NCI-H2107 treated with DMSO at 0.1 percent for 48 hours (cell line): Measurements from ENCODE around the gene LHFPL2.

Experiments
- DNase-seq: peaks from one replicate; lab custom pipeline; 2025; ENCODE audit not compliant: unreplicated experiment; lab: John Stamatoyannopoulos, UW

Gene LHFPL2

DNA sequence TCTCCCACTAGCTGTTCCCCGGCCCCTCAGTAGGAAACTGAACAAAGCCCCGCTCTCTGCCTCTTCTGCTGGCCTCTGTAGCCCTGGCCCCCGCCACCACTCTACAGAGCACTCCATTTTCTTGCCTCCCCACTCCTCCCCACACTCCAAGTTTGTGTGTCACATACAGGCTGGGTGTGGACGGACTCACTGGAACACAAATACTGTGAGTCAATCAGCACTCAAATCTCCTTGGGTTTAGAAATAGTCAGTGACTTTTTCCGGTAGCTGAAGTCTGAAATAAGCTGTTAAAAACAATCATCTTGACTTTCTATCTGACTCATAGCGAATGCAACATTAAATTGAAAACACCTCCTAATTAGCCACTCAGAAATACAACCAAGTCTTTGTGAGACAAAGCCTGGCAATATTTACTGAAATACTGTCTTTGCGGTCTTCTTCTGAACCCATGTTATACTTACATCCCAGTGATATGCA, 122.5 kb downstream of the LHFPL2 start:
- DNase-seq = no peak

DNA sequence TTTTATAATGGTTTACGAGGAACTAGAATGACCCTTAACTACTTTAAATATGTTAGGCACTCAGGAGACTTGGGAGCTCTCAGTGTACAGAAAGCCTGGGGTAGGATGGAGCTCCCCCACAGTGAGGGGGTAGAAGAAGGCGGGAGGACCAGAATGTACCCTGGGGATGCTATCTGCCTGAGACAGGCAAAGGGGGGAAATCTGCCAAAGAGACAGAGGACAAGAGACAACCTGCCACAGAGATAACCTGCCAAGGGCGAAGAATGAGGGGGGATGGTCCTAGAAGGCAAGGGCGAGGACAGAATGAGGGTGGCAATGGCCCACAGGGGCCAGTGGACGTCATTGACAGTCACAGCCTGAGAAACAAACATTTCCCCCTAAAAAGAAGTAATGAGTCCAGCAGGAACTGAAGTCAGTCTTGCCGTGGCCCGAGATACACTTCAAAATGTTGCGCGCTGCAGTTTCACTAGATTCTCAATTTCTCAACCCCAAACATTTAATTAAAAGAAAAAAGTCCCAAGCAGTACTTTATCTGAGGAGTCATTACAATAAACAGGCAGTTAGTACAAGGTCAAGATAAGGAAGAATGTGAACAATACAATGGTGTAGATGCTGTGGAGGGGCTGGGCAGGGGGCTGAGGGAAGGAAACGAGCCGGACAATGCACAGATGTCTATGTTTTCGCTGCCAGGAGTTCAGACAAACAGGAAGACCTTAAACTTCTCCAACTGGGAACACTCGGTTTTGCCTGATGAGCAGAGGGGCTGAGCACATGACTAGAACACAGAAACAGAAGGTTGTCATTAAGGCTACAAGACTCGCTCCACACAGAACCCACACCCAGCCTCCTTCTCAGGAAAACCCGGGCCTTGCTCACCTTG, 125.0 kb downstream of the LHFPL2 start:
- no peak for DNase-seq

DNA sequence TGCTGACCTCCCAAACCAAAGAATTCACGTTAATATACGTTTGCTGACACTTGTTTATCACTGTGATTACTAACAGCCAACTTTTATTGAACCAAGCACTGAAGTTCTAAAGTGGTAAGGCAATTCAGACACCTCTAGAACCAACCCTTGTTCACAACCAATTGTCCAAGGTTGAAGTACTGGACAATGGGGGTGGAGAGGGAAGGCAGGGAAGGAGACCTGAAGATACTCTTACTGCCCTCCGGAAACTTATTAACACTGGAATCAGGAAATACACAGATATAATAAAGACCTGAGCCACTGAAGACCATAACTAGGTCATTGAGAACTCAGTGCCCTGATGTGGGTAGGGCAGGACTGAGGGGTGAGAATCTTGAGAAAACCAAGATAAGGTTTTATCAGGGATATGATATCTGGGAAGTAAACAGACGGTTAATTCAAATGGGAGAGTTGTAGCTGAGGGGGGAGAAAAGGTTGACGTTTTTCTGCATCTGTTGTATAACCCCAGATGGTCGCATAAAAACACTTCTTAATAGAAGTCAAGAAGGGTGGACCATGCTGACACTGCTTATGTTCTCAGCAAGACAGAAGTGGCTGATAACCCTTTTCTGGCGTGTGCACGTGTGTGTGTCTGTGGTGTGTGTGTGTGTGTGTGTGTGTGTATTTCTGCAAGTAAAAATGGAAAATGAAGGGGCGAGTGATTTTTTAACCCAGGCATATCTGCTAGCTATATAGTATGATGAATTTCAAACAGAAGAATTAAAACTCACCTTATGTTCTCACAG, 125.9 kb downstream of the LHFPL2 start:
- no peak for DNase-seq

DNA sequence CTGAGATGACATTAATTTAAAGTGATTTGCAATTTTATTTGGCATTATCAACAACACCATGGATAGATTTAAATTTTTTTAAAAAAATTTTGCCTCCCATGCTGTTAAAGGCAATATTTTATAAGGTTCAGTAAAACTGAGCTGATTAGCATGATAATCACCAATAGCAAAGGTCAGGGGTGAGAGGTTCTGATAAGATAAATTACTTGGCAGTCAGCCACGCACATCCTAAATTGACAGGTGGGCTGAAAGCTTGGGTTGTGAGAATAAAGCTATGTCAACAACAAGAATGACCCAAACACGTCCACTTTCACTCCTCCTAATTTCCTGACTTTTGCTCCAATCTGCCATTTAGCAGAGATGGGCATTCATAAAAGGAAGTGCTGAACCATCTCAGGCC, 127.1 kb downstream of the LHFPL2 start:
- no peak for DNase-seq

DNA sequence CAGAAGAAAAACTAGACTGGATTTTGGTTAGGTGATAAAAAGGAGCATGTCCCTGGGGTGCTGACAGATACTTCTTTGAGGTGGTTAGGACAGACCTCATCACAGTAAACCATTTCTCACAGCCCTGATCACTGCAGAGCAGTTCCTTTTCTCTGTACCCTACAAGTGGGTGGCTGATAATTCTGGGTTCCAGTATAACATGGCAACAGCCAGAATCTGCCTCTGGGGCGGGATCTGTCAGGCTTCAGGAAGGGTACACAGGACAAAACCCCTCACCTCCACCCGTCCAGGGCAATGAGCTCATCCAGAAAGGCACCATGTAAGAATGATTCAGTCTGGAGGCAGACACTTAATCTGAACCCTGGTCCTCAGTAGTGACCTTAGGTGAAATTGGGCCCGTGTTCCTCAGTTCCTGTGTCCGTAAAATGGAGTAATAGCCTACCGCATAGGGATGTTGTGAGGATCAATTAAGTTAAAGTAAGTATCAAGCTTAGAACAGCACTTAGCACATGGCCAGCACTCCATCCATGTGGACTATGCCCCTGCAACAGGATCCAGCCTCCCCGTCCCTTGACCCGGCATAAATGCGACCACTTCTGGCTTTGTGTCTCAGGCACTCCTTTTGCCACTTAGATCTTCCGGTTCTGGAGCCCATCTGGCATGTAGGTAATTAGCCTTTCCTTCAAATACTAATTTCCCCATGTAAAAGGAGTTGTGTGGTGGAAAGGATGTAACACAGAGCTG, 129.2 kb downstream of the LHFPL2 start:
- no peak for DNase-seq

DNA sequence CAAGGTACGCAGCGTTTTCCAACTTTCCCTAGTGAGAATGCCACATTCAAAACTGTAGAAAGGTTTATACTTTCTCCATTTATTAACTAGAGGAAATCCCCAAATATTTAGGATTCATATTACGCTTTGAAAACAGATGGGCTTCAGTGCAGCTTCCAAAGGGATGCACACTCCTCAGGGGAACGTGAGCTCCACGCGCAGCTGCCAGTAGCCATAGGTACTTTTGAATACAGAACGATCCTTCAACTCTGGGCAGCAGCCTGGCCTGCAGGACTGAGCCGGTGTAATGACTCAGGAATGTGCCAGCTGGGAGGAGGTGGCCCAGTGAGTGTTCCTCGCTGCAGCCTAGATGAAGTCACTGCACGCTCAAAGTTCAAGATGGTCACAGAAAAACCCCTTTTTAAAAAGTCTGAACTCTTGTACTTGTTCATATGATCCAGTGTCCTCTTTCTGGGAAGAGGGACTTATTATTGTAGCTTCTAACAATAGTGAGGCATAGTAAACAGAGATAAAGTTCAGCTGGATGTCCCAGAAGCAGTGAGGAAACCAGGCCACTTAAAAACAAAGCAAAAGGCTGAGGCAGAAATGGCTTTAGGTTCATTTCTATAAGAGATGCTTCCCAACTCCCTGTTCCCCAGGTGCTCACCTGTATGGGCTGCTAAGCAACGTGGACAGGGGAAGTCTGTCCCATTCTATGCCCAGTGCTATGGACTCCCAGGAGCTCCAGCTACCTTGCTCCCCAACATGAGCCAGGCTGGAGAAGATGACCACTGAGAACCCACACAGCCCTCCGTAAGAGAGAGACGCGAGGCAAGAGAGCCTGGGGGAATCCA, 130.0 kb downstream of the LHFPL2 start:
- DNase-seq = no peak

DNA sequence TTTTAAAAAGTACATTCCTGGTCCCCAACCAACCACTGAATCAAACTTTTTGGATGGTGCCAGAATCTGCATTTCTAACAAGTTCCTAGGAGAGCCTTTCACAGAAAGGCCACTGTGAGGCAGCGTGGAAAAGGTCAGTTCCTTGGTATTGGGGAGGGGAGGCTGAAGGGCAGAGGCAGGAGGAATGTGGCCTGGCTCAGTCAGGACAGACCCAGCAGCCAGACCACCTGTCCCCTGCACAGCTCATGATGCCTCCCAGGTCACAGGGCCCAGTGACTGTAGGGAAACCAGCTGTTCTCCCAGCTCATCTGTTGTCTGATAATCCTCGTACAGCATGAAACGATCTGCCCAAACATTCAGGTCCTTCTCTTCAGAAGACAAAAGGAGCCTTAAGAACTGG, 132.9 kb downstream of the LHFPL2 start:
- DNase-seq = no peak

DNA sequence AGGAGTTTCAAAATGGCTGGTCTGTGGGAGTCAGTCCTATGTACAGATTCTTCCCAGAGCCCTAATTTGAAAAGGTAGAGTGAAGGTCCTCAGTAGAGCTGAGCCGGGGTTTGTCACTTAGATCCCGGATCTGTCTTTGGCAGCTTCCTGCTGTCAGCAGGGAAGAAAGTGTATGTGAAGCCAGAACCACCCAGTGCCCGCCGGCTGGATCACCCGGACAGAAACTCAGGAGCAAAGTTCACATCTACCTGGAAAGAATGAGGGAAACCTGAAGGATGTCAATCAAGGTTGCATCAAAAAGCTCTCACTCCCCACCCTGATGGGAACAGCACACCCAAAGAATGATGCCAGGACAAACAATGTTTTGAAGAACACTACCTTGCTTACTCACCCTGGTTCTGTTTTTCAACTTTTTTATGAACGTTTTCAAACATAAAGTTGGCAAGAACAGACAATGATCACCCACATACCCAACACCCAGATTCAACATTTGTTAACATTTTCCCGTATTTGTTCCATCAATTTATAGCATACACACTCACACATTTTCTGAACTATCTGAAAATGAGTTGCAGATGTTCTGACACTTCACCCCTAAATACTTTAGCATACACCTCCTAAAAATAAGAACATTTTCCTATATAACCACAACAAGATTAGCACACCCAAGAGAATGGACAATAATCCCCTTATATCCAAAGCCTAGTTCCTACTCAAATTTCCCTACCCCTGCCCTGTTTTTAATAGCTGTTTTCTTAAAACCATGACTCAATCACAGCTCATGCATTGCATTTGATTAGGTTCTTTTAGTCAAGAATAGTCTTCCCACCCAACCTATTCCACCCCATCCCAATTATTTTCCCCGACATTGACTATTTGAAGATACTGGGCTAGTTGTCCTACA, 133.9 kb downstream of the LHFPL2 start:
- no peak for DNase-seq

DNA sequence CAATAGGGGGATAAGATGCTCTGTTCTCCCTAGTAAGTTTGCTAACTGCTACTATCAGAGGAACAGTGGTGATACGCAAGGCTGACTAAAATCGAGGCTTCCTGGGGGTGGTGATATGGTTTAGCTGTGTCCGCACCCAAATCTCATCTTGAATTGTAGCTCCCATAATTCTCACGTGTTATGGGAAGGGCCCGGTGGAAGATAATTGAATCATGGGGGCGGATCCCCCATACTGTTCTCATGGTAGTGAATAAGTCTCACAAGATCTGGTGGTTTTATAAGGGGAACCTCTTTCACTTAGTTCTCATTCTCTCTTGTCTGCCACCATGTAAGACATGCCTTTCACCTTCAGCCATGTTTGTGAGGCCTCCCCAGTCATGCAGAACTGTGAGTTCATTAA, 135.1 kb downstream of the LHFPL2 start:
- no peak for DNase-seq

DNA sequence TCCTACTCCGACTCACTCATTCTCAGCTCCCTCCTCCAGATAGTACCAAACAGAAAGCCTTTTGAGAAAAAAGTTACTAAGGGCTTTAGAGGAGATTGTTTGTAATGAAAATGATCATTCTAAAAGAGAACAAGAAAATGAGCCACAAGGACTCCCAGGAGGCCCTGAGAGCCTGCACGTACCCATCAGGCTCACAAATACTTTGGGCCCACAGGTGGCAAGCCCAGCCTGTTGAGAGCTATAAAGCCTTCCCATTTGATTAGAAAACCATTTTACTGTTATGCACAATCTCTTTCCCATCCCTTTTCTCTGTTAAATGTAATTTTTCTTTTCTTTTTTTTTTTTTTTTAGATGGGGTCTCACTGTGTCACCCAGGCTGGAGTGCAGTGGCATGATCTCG, 136.1 kb downstream of the LHFPL2 start:
- DNase-seq = peak; percentile 21

DNA sequence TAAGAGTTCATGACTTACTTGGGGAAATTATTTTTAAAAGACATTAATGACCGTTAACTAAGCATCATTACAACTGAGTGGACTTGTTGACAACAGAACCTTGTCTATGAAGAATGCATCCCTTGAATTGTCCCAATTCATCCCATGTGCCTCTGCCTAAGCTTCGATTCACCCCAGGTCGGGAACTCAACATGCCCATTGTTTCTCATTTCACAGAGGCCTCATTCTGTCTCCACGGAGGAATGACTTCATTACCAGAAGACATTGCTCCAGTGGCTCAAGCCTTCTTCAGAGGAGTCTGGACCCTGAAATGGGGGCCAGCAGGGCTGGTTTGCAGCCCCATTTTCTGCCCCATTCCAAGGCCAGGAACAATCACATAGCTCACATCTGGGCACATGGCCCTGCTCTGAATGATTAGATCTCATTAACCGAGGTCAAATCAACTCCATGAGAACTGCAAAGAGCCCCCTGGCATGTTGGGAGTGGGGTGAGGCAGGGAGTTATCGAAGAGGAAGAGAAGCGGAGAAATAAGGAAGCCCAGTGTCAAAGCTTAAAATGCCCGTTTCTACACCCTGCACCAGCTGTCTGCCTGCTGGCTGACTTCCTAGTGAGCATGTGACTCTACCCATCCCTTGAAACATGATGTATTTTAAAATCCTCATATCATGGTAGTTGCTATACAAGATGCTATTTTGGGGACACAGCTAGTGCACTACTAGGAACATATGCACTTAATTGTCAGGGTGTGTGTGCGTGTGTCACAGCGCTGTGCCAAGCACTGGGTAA, 137.3 kb downstream of the LHFPL2 start:
- DNase-seq = no peak

DNA sequence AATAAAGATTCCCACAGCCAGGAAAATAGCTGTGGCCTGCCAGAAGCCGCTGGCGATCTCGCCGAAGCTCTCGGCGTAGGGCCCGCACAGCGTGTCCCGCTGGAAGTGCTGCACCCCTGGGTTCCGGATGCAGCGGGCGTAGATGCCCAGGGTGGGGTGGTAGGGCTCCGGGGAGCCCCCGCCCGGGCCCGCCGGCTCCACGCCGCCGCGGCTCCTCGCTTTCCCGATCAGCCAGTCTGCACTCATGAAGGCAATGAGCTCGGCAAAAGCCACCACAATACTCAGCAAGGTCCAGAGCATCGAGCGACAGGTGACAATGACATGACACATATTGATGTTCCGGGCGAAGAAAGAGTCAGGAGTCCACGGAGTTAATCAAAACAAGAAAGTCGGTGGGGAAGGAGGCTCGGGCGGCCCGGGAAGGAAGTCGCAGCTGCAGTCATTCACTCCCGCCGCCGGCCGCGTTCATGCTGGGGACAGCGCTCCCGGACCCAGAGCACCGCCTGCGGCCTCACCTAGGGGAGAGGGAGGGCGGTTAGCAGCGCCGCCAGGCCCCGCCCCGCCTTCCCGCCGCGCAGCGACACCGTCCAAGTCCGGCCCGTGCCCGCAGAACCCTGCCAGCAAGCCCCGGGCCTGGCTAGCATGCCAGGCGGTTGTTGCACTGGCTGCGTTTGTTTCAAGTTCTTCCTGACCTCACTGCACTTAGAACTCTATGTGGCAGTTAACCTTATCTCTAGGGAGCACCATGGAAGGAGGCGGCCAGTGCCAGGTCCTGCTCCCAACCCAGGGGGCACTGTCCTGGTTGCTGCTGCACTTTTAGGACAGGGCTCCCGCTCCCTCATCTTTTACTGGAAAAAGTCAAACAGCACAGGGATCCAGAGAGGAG, 138.4 kb downstream of the LHFPL2 start:
- DNase-seq = no peak

DNA sequence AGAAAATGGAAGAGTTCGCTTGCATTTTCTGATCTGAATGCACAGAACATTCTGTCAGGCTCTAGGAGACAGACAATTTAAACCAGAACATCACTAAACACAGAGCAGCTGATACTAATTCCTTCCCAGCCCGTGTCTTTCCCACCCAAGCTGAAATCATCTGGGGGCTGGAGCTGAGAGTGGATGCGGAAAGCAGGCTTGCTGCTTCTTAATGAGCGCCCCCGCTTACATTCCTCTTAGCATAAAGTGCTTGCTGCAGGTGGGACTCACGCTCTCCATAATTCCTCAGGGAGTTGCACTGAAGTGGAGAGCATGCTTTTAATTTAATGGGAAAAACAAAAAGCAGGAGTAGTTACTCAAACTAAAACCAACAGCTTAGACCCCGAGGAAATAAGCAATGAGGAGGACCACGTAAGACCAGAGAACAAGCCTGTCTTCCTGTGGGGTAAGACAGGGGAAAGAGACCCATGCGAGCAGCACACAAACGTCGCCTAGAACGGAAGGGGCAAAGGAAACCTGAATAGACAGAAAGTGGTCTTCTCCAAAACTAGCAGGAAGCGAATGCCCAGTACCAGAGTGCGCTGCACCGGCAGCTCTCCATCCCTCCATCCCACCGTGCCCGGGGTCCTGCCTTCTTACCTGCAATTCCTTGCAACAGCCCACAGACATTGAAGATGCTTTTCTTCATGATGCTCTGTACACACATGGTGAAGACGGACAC, 139.3 kb downstream of the LHFPL2 start:
- DNase-seq = no peak

DNA sequence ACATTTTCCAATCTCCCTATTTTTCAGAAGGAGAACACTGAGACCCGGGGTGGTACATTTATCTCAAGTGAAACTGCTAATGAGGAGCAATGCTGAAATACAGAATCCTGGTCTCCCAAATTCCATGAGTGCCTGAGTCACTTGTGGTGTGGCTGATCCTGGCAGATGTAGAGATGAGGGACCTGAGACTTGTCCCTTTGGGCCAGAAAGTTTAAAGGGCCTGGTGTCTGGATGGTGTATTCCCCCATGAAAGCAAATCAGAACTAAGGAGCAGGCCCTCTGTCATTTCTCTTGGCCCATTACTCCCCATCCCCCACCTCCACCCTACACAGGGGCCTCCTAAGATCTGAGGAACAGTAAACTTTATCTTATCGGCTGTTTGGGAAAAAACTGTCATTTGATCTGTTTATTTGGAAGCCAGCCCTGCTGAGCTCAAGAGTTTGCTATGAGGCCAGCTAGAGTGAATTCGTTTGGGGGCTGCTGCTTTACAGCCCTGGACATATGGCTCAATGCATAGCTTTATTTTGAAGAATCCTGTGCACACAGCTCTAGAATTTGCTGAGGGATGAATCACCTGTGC, 140.3 kb downstream of the LHFPL2 start:
- DNase-seq = no peak

DNA sequence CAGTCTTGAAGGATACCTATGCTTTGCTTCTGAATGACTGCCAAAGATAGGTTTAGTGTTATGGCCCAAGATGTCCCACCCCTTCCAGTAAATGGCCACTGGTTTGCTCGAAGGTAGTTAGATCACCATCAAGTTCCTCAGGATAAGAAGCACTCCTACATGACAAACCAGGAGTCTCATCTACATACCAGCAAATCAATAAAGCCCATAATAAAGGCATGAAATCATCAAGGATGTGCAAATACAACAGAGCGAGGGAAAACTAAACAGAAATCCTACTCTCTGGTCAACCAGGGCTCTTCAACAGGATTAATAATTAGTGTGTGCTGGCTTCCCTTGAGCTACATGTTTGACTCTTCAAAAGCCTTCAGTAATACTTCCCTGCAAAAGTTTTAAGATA, 141.0 kb downstream of the LHFPL2 start:
- DNase-seq = no peak

DNA sequence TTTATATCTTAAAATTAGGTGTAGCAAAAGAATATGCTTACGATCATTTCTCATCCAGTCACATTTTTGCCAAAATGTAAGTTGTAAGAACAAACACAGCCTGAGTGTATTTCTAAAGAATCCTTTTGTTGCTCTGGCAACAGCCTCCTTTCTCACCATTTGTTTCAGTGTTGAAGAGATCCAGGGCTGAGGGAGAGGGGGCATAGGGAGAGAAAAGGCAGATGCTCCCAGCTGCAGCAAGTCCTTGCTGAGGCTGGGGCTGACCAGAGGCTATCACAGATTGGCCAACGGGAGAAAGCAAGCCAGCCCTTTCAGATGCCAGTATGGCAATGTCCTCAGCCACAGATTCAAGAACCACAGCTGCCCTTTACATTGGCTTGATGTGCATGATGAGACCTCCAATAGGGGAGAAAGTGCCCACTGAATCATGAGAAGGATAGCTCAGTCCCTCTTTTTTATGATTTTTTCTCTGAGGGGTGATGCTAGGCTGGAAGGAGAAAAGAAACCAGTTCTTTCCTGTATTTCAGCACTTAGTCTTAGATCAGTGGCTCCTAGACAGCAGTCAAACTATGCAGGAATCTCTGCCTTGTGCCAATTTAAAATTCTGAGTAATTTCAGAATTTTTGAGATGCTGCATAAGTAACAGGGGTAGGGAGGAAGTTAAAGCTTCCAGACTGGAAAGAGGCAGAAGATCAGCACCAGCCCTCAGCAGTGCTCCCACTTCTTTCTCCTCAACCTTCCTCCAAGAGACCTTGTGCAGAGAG, 142.1 kb downstream of the LHFPL2 start:
- no peak for DNase-seq
